GM23338 (cell line): ENCODE measurements around the gene SYT9. TPM values are rescaled to one million over a fixed set of nuclear protein-coding genes. Genes with fewer than 3 reads are reported as not detected.

Experiments
- ATAC-seq: fragments of 200-7000 bp; cut with Tn5 transposase; 3 replicates; pipeline ENCODE4 v1.9.1; 2020
- DNase-seq: peaks from one replicate; pipeline ENCODE4 v3.0.0-alpha.2; 2015; ENCODE audit warnings: low spot score
- H2AFZ ChIP-seq: fragments of 200-600 bp; sonication (generic); 2 replicates; pipeline ENCODE4 v1.8.0; 2016; ENCODE audit warnings: antibody characterized with exemption, mild to moderate bottlenecking, moderate library complexity
- H3F3A ChIP-seq: fragments of 200-600 bp; sonication (generic); replicated peaks from 2 replicates; pipeline ENCODE4 v1.8.0; 2017; ENCODE audit warnings: antibody characterized with exemption, mixed run types, low read depth
- H3K27ac ChIP-seq: fragments of 200-600 bp; sonication (generic); 2 replicates; pipeline ENCODE4 v1.6.1; 2016; ENCODE audit warnings: low read depth
- H3K27me3 ChIP-seq: fragments of 200-600 bp; sonication (generic); 2 replicates; pipeline ENCODE4 v1.8.0; 2016; ENCODE audit warnings: mild to moderate bottlenecking, mixed run types, moderate library complexity; ENCODE audit not compliant: insufficient read depth
- H3K36me3 ChIP-seq: fragments of 200-600 bp; sonication (generic); 2 replicates; pipeline ENCODE4 v1.8.0; 2016; ENCODE audit warnings: mild to moderate bottlenecking; ENCODE audit not compliant: insufficient read depth
- H3K4me1 ChIP-seq: fragments of 200-600 bp; sonication (generic); 2 replicates; pipeline ENCODE4 v1.8.0; 2016; ENCODE audit warnings: mild to moderate bottlenecking, moderate library complexity; ENCODE audit not compliant: insufficient read depth
- H3K4me2 ChIP-seq: fragments of 200-600 bp; sonication (generic); 2 replicates; pipeline ENCODE4 v1.7.1; 2017; ENCODE audit warnings: mixed run types
- H3K4me3 ChIP-seq: fragments of 200-600 bp; sonication (generic); 2 replicates; pipeline ENCODE4 v1.6.1; 2016; ENCODE audit warnings: mixed run types
- H3K79me2 ChIP-seq: fragments of 200-600 bp; sonication (generic); replicated peaks from 2 replicates; pipeline ENCODE4 v1.8.0; 2017; ENCODE audit warnings: mild to moderate bottlenecking; ENCODE audit not compliant: insufficient read depth
- H3K9me2 ChIP-seq: fragments of 200-600 bp; sonication (generic); 2 replicates; pipeline ENCODE4 v1.8.0; 2017; ENCODE audit not compliant: insufficient read depth
- H4K20me1 ChIP-seq: fragments of 200-600 bp; sonication (generic); replicated peaks from 2 replicates; pipeline ENCODE4 v1.8.0; 2017; ENCODE audit warnings: mild to moderate bottlenecking; ENCODE audit not compliant: insufficient read depth
- H3K27ac Mint-ChIP-seq: 2 replicates; pipeline ENCODE4 v1.8.0; 2020; ENCODE audit warnings: inconsistent platforms, mild to moderate bottlenecking, moderate library complexity, mixed read lengths
- H3K27me3 Mint-ChIP-seq: 3 replicates; pipeline ENCODE4 v1.8.0; 2022; ENCODE audit warnings: low read depth, mild to moderate bottlenecking, moderate library complexity, mixed read lengths, inconsistent platforms; ENCODE audit not compliant: insufficient read depth, poor library complexity
- H3K36me3 Mint-ChIP-seq: 3 replicates; pipeline ENCODE4 v1.8.0; 2021; ENCODE audit warnings: low read depth, mild to moderate bottlenecking, inconsistent platforms, moderate library complexity, mixed read lengths
- H3K4me1 Mint-ChIP-seq: 3 replicates; pipeline ENCODE4 v1.8.0; 2020; ENCODE audit warnings: mild to moderate bottlenecking, inconsistent platforms, mixed read lengths
- H3K4me3 Mint-ChIP-seq: 3 replicates; pipeline ENCODE4 v1.8.0; 2021; ENCODE audit warnings: moderate library complexity, mild to moderate bottlenecking, inconsistent platforms, mixed read lengths
- H3K9me3 Mint-ChIP-seq: 3 replicates; pipeline ENCODE4 v1.8.0; 2020; ENCODE audit warnings: moderate library complexity, mild to moderate bottlenecking, inconsistent platforms, mixed read lengths
- CREB1 ChIP-seq: fragments of 250-450 bp; sonication (Bioruptor Pico); IDR thresholded peaks from 2 replicates; pipeline ENCODE4 v1.5.0; 2020; ENCODE audit warnings: low read depth, mild to moderate bottlenecking, moderate library complexity
- EZH2 ChIP-seq: fragments of 200-600 bp; sonication (generic); IDR thresholded peaks from one replicate; pipeline ENCODE4 v1.8.0; 2017; ENCODE audit warnings: antibody characterized with exemption, mild to moderate bottlenecking, low read depth; ENCODE audit not compliant: unreplicated experiment
- EZH2phosphoT487 ChIP-seq: fragments of 200-600 bp; sonication (generic); IDR thresholded peaks from one replicate; pipeline ENCODE4 v1.8.1; 2018; ENCODE audit warnings: antibody characterized with exemption; ENCODE audit not compliant: unreplicated experiment
- JUNB ChIP-seq: IDR thresholded peaks from one replicate; pipeline ENCODE4 v1.6.1; 2016; ENCODE audit warnings: antibody characterized with exemption; ENCODE audit not compliant: unreplicated experiment
- NANOG ChIP-seq: IDR thresholded peaks from 2 replicates; pipeline ENCODE4 v1.6.1; 2016; ENCODE audit warnings: antibody characterized with exemption, borderline replicate concordance
- POLR2AphosphoS5 ChIP-seq: IDR thresholded peaks from 2 replicates; pipeline ENCODE4 v1.6.1; 2016; ENCODE audit warnings: antibody characterized with exemption, low read depth
- STAT1 ChIP-seq: IDR thresholded peaks from one replicate; pipeline ENCODE4 v1.6.1; 2016; ENCODE audit warnings: antibody characterized with exemption; ENCODE audit not compliant: unreplicated experiment
- ZNF114 ChIP-seq: fragments of 250-450 bp; sonication (Bioruptor Pico); IDR thresholded peaks from 2 replicates; pipeline ENCODE4 v1.5.0; 2020; ENCODE audit warnings: mild to moderate bottlenecking, moderate library complexity
- polyA plus RNA-seq: library from polyadenylated mRNA; unstranded; fragments of >200 nt; fragmentation: Nextera tagmentation; extraction: Ambion mirVana; gene quantifications from 2 replicates; pipeline ENCODE4 v1.2.1, GENCODE V29; 2016
- total RNA-seq: library from RNA; depleted of rRNA; stranded (reverse); fragments of >200 nt; shearing (Covaris generic); gene quantifications from 2 replicates; pipeline ENCODE4 v1.2.3, GENCODE V29; 2014
- TF ChIP-seq, protein P1 (sequence below): IDR thresholded peaks from 2 replicates; pipeline ENCODE4 v1.6.1; 2016; ENCODE audit warnings: antibody characterized with exemption
- TF ChIP-seq, protein P2 (sequence below): IDR thresholded peaks from one replicate; pipeline ENCODE4 v1.6.1; 2018; ENCODE audit warnings: antibody characterized with exemption; ENCODE audit not compliant: unreplicated experiment
- TF ChIP-seq, protein P3 (sequence below): fragments of 250-450 bp; sonication (Bioruptor Pico); IDR thresholded peaks from 2 replicates; pipeline ENCODE4 v1.5.0; 2020; ENCODE audit warnings: mild to moderate bottlenecking, moderate library complexity

The SYT9 gene
- total and polyA plus RNA-seq, 2 experiments from 2014 or later, result 0.91 to 2.4 TPM

DNA sequence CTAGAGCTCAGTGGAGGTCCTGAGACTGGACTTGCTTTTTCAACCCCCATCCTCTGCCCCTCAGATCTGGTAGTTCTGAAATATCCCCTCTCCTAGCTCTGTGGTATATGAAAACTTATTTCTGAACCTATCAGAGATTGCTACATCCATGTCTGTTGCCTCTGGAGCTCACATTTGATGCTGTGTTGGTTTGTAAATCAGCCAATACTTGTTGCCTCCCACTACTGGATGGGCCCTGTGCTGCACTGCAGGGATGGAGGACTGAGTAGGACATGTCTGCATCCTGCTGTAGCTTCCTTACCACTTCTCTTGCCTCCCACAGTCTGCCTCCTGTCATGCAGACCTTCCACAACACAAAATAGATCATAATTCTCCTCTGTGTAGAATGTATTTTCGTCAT, 238.8 kb downstream of the SYT9 start:
- DNase-seq, result no peak
- no peak overlapping the region for H3K27ac Mint-ChIP-seq
- H3K79me2 ChIP-seq, result no peaks in the 10 kb centered on the region
- H3K4me3 ChIP-seq, result no peak overlapping the region
- no peak overlapping the region for H3K4me2 ChIP-seq
- peaks cover 1% of the 10 kb centered on the region for H3K27me3 Mint-ChIP-seq
- no peaks in the 10 kb centered on the region for H4K20me1 ChIP-seq
- H3K36me3 Mint-ChIP-seq, result no peaks in the 10 kb centered on the region
- TF ChIP-seq EZH2, result no peak
- no peaks in the 10 kb centered on the region for H3K36me3 ChIP-seq
- H3K9me3 Mint-ChIP-seq, result no peaks in the 10 kb centered on the region
- H3K4me1 ChIP-seq, result peaks cover 5% of the 10 kb centered on the region; the same call in 1 of the 2 replicates
- H3K9me2 ChIP-seq, result peaks cover 14% of the 10 kb centered on the region
- H3K27me3 ChIP-seq, result no peaks in the 10 kb centered on the region
- H3K4me3 Mint-ChIP-seq, result no peak overlapping the region
- H3K4me1 Mint-ChIP-seq, result peaks cover 30% of the 10 kb centered on the region
- no peak for ATAC-seq
- H3F3A ChIP-seq, result no peaks in the 10 kb centered on the region
- no peak overlapping the region for H3K27ac ChIP-seq
- H2AFZ ChIP-seq, result no peak overlapping the region

DNA sequence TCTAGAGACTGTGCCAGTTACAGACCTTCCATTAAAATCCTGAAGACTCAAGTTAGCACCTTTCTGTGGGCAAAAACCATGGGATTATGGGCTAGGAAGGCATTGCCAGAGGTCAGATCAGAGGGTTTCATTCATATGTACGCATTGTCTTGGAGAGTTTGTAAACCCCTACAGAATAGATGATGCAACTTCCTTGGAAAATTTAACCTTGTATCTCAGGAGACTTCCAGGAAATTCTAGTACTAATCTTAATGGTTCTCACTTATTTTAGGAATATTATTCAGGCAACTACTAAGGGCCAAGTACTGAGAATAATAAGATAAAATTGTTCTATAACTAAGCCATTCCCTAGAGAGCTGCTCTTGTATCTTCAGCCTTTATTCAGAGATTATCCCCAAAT, 240.5 kb downstream of the SYT9 start:
- Mint-ChIP-seq H3K4me3 (no peak overlapping the region), H3K36me3 (no peaks in the 10 kb centered on the region), H3K4me1 (peaks cover 30% of the 10 kb centered on the region), H3K27me3 (peaks cover 2% of the 10 kb centered on the region), H3K9me3 (no peaks in the 10 kb centered on the region), H3K27ac (no peak overlapping the region)
- Histone ChIP-seq H4K20me1 (no peaks in the 10 kb centered on the region), H3K4me3 (no peak overlapping the region), H3F3A (no peaks in the 10 kb centered on the region), H3K4me1 (peaks cover 5% of the 10 kb centered on the region; the same call in 1 of the 2 replicates), H3K27me3 (no peaks in the 10 kb centered on the region), H3K4me2 (no peak overlapping the region), H2AFZ (peak overlapping the region; percentile 47; the same call in 1 of the 2 replicates), H3K27ac (no peak overlapping the region), H3K9me2 (peaks cover 14% of the 10 kb centered on the region), H3K79me2 (no peaks in the 10 kb centered on the region), H3K36me3 (no peaks in the 10 kb centered on the region)
- DNase-seq (no peak), ATAC-seq (no peak)
- TF ChIP-seq EZH2phosphoT487 (no peak), EZH2 (no peak), CREB1 (CRISPR knock-in tag) (no peak), POLR2AphosphoS5 (no peak), ZNF114 (CRISPR knock-in tag) (no peak), NANOG (no peak), STAT1 (no peak), JUNB (no peak)
- TF ChIP-seq, protein P1, sequence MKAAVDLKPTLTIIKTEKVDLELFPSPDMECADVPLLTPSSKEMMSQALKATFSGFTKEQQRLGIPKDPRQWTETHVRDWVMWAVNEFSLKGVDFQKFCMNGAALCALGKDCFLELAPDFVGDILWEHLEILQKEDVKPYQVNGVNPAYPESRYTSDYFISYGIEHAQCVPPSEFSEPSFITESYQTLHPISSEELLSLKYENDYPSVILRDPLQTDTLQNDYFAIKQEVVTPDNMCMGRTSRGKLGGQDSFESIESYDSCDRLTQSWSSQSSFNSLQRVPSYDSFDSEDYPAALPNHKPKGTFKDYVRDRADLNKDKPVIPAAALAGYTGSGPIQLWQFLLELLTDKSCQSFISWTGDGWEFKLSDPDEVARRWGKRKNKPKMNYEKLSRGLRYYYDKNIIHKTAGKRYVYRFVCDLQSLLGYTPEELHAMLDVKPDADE, result no peak
- TF ChIP-seq, protein P2, sequence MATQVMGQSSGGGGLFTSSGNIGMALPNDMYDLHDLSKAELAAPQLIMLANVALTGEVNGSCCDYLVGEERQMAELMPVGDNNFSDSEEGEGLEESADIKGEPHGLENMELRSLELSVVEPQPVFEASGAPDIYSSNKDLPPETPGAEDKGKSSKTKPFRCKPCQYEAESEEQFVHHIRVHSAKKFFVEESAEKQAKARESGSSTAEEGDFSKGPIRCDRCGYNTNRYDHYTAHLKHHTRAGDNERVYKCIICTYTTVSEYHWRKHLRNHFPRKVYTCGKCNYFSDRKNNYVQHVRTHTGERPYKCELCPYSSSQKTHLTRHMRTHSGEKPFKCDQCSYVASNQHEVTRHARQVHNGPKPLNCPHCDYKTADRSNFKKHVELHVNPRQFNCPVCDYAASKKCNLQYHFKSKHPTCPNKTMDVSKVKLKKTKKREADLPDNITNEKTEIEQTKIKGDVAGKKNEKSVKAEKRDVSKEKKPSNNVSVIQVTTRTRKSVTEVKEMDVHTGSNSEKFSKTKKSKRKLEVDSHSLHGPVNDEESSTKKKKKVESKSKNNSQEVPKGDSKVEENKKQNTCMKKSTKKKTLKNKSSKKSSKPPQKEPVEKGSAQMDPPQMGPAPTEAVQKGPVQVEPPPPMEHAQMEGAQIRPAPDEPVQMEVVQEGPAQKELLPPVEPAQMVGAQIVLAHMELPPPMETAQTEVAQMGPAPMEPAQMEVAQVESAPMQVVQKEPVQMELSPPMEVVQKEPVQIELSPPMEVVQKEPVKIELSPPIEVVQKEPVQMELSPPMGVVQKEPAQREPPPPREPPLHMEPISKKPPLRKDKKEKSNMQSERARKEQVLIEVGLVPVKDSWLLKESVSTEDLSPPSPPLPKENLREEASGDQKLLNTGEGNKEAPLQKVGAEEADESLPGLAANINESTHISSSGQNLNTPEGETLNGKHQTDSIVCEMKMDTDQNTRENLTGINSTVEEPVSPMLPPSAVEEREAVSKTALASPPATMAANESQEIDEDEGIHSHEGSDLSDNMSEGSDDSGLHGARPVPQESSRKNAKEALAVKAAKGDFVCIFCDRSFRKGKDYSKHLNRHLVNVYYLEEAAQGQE, result no peak
- TF ChIP-seq, protein P3, sequence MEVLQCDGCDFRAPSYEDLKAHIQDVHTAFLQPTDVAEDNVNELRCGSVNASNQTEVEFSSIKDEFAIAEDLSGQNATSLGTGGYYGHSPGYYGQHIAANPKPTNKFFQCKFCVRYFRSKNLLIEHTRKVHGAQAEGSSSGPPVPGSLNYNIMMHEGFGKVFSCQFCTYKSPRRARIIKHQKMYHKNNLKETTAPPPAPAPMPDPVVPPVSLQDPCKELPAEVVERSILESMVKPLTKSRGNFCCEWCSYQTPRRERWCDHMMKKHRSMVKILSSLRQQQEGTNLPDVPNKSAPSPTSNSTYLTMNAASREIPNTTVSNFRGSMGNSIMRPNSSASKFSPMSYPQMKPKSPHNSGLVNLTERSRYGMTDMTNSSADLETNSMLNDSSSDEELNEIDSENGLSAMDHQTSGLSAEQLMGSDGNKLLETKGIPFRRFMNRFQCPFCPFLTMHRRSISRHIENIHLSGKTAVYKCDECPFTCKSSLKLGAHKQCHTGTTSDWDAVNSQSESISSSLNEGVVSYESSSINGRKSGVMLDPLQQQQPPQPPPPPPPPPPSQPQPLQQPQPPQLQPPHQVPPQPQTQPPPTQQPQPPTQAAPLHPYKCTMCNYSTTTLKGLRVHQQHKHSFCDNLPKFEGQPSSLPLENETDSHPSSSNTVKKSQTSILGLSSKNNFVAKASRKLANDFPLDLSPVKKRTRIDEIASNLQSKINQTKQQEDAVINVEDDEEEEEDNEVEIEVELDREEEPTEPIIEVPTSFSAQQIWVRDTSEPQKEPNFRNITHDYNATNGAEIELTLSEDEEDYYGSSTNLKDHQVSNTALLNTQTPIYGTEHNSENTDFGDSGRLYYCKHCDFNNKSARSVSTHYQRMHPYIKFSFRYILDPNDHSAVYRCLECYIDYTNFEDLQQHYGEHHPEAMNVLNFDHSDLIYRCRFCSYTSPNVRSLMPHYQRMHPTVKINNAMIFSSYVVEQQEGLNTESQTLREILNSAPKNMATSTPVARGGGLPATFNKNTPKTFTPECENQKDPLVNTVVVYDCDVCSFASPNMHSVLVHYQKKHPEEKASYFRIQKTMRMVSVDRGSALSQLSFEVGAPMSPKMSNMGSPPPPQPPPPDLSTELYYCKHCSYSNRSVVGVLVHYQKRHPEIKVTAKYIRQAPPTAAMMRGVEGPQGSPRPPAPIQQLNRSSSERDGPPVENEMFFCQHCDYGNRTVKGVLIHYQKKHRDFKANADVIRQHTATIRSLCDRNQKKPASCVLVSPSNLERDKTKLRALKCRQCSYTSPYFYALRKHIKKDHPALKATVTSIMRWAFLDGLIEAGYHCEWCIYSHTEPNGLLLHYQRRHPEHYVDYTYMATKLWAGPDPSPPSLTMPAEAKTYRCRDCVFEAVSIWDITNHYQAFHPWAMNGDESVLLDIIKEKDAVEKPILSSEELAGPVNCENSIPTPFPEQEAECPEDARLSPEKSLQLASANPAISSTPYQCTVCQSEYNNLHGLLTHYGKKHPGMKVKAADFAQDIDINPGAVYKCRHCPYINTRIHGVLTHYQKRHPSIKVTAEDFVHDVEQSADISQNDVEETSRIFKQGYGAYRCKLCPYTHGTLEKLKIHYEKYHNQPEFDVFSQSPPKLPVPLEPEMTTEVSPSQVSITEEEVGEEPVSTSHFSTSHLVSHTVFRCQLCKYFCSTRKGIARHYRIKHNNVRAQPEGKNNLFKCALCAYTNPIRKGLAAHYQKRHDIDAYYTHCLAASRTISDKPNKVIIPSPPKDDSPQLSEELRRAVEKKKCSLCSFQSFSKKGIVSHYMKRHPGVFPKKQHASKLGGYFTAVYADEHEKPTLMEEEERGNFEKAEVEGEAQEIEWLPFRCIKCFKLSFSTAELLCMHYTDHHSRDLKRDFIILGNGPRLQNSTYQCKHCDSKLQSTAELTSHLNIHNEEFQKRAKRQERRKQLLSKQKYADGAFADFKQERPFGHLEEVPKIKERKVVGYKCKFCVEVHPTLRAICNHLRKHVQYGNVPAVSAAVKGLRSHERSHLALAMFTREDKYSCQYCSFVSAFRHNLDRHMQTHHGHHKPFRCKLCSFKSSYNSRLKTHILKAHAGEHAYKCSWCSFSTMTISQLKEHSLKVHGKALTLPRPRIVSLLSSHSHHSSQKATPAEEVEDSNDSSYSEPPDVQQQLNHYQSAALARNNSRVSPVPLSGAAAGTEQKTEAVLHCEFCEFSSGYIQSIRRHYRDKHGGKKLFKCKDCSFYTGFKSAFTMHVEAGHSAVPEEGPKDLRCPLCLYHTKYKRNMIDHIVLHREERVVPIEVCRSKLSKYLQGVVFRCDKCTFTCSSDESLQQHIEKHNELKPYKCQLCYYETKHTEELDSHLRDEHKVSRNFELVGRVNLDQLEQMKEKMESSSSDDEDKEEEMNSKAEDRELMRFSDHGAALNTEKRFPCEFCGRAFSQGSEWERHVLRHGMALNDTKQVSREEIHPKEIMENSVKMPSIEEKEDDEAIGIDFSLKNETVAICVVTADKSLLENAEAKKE, result no peak
